ENCODE results near the gene GADL1. TPM values are rescaled to one million over a fixed set of nuclear protein-coding genes. Genes with fewer than 3 reads are reported as not detected.

GADL1 gene
- polyA plus RNA-seq, 2 of the 4 experiments (the other 2 are of a cell fraction) = not detected

- ATAC-seq (no peak), FAIRE-seq (no peak)
Measured at GRCh38 chr3:30836141-30836540, 58.3 kb downstream of the GADL1 start.

GRCh38 chr3:30835667-30836066, 58.8 kb downstream of the GADL1 start:
- CTCF ChIA-PET = no interaction called here
- FAIRE-seq = no peak
- no peak for ATAC-seq

More at GRCh38 chr3:30836141-30836540, 58.3 kb downstream of the GADL1 start:
- Histone ChIP-seq H3K27ac (no peak overlapping the region), H3K4me3 (no peak overlapping the region), H3K4me1 (no peaks in the 10 kb centered on the region), H3K9me3 (no peaks in the 10 kb centered on the region), H3K4me2 (no peak overlapping the region)
- ChIA-PET POLR2A (no interaction called here), CTCF (no interaction called here)
- no peak for DNase-seq (ENCODE audit: low read depth in 1 of 2, low spot score in 1 of 2)
- 59% methylated on average over 1 of the region's 1 CpG for WGBS (ENCODE audit: missing lambda C conversion rate)
- TF ChIP-seq EHF (CRISPR knock-in tag; IDR thresholded peaks at IDR 0.05) = no peak
- TF ChIP-seq MYC (IDR thresholded peaks at IDR 0.05; ENCODE audit: borderline replicate concordance, low read length) = no peak
- no peak for TF ChIP-seq FOSL2 (IDR thresholded peaks at IDR 0.05)
- TF ChIP-seq FOSL2 (CRISPR knock-in tag; IDR thresholded peaks at IDR 0.05) = no peak
- no peak for TF ChIP-seq KDM5A (IDR thresholded peaks at IDR 0.05)
- TF ChIP-seq ESRRA (IDR thresholded peaks at IDR 0.05; ENCODE audit: borderline replicate concordance, low read length) = no peak
- TF ChIP-seq ZFP36 (IDR thresholded peaks at IDR 0.05; ENCODE audit: borderline replicate concordance, partially characterized antibody) = no peak
- TF ChIP-seq EHMT2 (IDR thresholded peaks at IDR 0.05; ENCODE audit: low read depth) = no peak
- no peak for TF ChIP-seq RARB (CRISPR knock-in tag; IDR thresholded peaks at IDR 0.05)
- no peak for TF ChIP-seq ZC3H11A (IDR thresholded peaks at IDR 0.05)
- TF ChIP-seq PHF8 (IDR thresholded peaks at IDR 0.05; ENCODE audit: borderline replicate concordance, low read depth) = no peak
- no peak for TF ChIP-seq TP53 (CRISPR knock-in tag; IDR thresholded peaks at IDR 0.05)
- no peak for TF ChIP-seq BCL3 (IDR thresholded peaks at IDR 0.05)
- TF ChIP-seq E2F6 (IDR thresholded peaks at IDR 0.05; ENCODE audit: borderline replicate concordance, low read depth) = no peak

GRCh38 chr3:30832961-30833575, 61.4 kb downstream of the GADL1 start:
- no peak for TF ChIP-seq BCL3 (IDR thresholded peaks at IDR 0.05)
- TF ChIP-seq NFE2L2 (conservative IDR thresholded peaks at IDR 0.05; ENCODE audit: low read length) = no peak
- no peak for TF ChIP-seq CBX2 (IDR thresholded peaks at IDR 0.05; ENCODE audit: borderline replicate concordance, low read depth)
- TF ChIP-seq CEBPB (IDR thresholded peaks at IDR 0.05) = no peak
- no peak for TF ChIP-seq HOXA7 (CRISPR knock-in tag; IDR thresholded peaks at IDR 0.05)
- no peak for TF ChIP-seq JUNB (IDR thresholded peaks at IDR 0.05)
- ATAC-seq (no peak), DNase-seq (ENCODE audit: low read depth in 1 of 2, low spot score in 1 of 2) (no peak), FAIRE-seq (no peak)
- POLR2A ChIA-PET = no interaction called here
- no peaks in the 10 kb centered on the region for H3K9me3 ChIP-seq
- no peaks in the 10 kb centered on the region for H3K4me1 ChIP-seq
- H3K4me2 ChIP-seq = no peak overlapping the region
- no peak overlapping the region for H3K27ac ChIP-seq
- WGBS (ENCODE audit: missing lambda C conversion rate) = 19% methylated on average over 4 of the region's 4 CpGs
- no peak overlapping the region for H3K4me3 ChIP-seq
- CTCF ChIA-PET = no interaction called here

More at GRCh38 chr3:30835667-30836066, 58.8 kb downstream of the GADL1 start:
- no peaks in the 10 kb centered on the region for H3K4me1 ChIP-seq
- H3K4me3 ChIP-seq = no peak overlapping the region
- POLR2A ChIA-PET = no interaction called here
- H3K27ac ChIP-seq = no peak overlapping the region
- TF ChIP-seq RFX5 (IDR thresholded peaks at IDR 0.05) (no peak), MYC (IDR thresholded peaks at IDR 0.05; ENCODE audit: borderline replicate concordance, low read length) (no peak), HEYL (CRISPR knock-in tag; IDR thresholded peaks at IDR 0.05) (no peak), GATA3 (IDR thresholded peaks at IDR 0.05; ENCODE audit: borderline replicate concordance) (no peak), TP53 (CRISPR knock-in tag; IDR thresholded peaks at IDR 0.05) (no peak), BHLHE40 (IDR thresholded peaks at IDR 0.05; ENCODE audit: low read depth, low read length) (no peak), HMGXB4 (CRISPR knock-in tag; IDR thresholded peaks at IDR 0.05; ENCODE audit: borderline replicate concordance) (no peak), FOSB (CRISPR knock-in tag; IDR thresholded peaks at IDR 0.05) (no peak), CEBPB (IDR thresholded peaks at IDR 0.05) (no peak)
- H3K4me2 ChIP-seq = no peak overlapping the region
- 6% methylated on average over 2 of the region's 2 CpGs for WGBS (ENCODE audit: missing lambda C conversion rate)
- H3K9me3 ChIP-seq = no peaks in the 10 kb centered on the region
- no peak for DNase-seq (ENCODE audit: low read depth in 1 of 2, low spot score in 1 of 2)

Measured in A549 (cell line).